ENCODE results near the gene C11orf16. TPM values are rescaled to one million over a fixed set of nuclear protein-coding genes. Genes with fewer than 3 reads are reported as not detected.

The C11orf16 gene
- total RNA-seq, 4 donors from 2014 or later: 1.5 TPM; not detected in 3

DNA sequence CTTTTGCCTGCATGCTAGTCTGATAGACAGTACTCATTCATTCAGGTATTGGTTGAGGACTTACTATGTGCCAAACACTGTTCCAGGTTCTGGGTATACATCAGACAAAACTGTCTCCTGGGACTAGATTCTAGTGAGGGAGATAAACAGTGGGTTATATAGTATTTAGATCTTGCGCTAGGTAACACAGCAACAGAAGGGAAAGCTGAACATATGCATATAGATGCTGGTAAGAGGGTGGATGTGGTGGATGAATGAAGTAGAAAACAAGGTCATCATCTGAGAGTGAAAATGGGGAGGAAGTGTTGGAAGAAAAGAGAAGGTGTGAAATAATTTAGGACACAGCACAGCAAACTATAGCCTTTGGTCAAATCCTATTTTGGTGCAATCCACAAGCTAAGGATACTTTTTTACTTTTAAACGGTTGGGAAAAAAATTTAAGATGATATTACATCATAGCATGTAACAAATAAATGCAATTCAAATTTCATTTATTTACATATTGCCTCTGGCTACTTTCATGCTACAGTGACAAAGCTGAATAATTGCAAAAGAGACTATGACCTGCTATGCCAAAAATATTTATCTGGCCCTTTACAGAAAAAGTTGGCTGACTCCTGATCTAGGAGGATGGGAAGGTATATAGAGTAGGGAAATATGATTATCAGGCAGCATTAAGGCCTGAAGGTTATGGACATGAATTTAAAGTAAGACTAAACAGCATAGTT lies 38.6 kb upstream of the C11orf16 start:
- H3K27ac ChIP-seq: no peak overlapping the region
- TF ChIP-seq, protein P1, sequence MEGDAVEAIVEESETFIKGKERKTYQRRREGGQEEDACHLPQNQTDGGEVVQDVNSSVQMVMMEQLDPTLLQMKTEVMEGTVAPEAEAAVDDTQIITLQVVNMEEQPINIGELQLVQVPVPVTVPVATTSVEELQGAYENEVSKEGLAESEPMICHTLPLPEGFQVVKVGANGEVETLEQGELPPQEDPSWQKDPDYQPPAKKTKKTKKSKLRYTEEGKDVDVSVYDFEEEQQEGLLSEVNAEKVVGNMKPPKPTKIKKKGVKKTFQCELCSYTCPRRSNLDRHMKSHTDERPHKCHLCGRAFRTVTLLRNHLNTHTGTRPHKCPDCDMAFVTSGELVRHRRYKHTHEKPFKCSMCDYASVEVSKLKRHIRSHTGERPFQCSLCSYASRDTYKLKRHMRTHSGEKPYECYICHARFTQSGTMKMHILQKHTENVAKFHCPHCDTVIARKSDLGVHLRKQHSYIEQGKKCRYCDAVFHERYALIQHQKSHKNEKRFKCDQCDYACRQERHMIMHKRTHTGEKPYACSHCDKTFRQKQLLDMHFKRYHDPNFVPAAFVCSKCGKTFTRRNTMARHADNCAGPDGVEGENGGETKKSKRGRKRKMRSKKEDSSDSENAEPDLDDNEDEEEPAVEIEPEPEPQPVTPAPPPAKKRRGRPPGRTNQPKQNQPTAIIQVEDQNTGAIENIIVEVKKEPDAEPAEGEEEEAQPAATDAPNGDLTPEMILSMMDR (IDR thresholded peaks at IDR 0.05): no peak
- no peak for TF ChIP-seq POLR2A (IDR thresholded peaks at IDR 0.05)
- H3K36me3 ChIP-seq: no peaks in the 10 kb centered on the region
- H3K4me1 ChIP-seq: no peaks in the 10 kb centered on the region
- no peaks in the 10 kb centered on the region for H3K9me3 ChIP-seq
- no peak for DNase-seq
- intact Hi-C loops (cut with DNase I; ENCODE audit: low total_unique reads): no loop called here
- H3K27me3 ChIP-seq: no peaks in the 10 kb centered on the region
- no peak overlapping the region for H3K4me3 ChIP-seq

DNA sequence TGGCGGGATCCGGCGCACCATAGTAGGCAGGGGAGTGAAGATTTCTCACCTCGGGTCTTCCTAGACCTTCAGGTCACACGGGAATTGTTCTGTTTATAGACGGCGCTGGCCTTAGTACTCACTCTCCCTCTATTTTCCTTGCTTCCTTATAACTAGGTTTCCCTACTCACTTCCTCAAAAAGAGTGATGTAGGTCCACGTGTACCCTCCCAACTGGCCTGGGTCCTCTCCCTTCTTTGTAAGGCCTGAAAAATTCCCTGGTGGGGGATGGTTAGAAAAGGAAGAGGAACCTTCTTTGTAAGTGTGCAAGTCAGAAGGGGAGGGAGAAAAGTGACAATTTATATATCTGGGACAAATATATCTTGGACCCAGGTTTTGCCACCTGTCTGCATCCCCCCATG lies 34.4 kb upstream of the C11orf16 start:
- Histone ChIP-seq H3K27me3 (no peaks in the 10 kb centered on the region), H3K9me3 (no peaks in the 10 kb centered on the region), H3K4me3 (no peak overlapping the region), H3K27ac (no peak overlapping the region), H3K36me3 (no peaks in the 10 kb centered on the region), H3K4me1 (peaks cover 0 to 6% of the 10 kb centered on the region in 2 donors)
- intact Hi-C loops (cut with DNase I; ENCODE audit: low total_unique reads): no loop called here
- TF ChIP-seq POLR2A (IDR thresholded peaks at IDR 0.05): no peak
- TF ChIP-seq, protein P1 (IDR thresholded peaks at IDR 0.05): no peak
- no peak for DNase-seq

DNA sequence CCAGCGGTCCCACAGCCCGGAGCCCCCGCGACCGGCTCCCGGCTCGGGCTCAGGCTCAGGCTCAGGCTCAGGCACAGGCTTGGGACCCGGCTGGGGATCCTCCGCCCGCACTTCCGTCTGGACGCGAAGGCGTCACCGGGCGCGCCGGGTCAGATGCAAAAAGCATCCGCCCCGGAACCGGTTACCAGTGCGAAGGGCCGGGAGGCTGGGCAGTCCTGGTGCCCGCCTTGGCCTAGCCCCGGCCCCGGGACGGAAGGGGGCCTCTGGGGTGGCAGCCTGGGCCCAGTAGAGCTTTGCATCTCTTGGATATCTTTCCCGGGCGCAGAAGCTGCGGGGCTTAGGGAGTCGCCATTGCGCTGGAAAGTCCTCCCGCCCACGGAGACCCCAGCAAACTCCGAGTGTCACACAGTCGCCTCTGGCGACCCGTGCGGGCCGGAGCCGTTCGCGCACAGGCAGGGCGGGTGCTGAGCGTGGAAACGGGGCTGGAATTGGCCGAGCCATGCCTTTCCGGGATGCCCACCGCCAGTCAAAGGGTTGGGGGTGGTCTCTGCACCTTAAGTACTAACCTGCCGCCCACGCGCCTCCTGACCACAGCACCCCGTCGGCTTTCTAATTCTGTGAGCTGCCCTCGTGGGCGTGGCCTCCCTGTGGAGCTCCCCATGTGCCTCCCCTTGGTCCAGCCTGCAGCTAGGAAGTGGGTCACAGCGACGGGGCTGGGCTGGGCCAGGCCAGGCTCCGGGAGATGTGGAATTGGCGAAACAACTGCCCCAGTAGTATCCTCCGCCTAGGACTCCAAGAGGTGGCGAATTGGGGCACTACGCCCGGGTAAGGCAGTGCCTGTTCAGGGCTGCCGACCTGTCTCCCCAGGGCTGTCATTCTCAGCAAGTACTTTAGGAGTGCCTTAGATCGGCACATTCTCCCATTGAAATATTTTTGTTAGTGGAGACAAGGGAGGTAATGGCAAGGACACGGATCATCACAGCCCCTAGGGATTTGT lies 31.9 kb upstream of the C11orf16 start, which contains the start of gene TMEM9B:
TSS of gene TMEM9B (minus strand) at position 119 of the 997 bp plus-strand sequence. CDS start 129 bp downstream, outside the sequence.
- Histone ChIP-seq H3K4me3 (peak within 1 kb of the TSS; percentile 86 to 93), H3K36me3 (no peaks in the 10 kb centered on the region), H3K27me3 (no peaks in the 10 kb centered on the region), H3K9me3 (no peaks in the 10 kb centered on the region), H3K27ac (peak within 1 kb of the TSS; percentile 91 to 93), H3K4me1 (peaks cover 0 to 6% of the 10 kb centered on the region in 2 donors)
- intact Hi-C loops (cut with DNase I; ENCODE audit: low total_unique reads): no loop called here
- peak; percentile 72 to 88 for TF ChIP-seq POLR2A (IDR thresholded peaks at IDR 0.05)
- TF ChIP-seq, protein P1 (IDR thresholded peaks at IDR 0.05): peak in 1 of 4 experiments; percentile 7
- DNase-seq: peak; percentile 85 to 88

DNA sequence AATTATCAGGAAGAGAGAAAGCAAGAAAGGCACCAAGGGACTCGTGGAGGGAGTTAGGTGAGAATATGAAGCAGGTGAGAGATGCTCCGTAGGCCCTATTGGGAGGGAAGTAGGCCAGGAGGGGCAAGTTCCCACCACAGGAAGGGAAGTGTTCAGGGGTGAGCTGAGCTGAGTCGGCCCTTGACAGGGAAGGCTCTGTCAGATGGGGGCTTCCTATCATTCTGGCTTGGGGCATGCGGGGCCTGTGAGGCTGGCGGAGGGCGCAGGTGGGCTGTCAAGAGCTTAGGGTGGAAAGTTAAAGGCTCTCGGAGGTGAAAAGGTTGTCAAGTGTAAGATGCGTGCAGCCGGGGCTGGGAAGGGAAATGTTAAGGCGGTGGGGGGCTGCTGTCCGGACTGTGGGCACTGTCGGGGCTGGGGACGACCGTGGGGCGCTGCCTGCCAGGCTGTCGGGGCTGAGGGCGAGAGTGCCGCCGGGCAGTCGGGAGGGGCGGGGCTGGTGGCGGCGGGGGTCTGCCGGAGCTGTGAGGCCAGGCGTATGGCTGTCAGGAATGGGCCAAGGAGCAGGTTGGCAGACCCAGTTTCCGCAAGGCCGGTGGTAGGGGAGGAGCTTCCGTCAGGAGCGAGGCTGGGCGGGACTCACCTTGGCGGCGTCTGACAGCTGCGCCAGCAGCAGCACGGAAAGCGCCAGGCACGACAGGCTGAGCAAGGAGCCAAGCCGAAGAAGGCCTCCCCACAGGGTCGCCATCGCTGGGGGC lies 31.0 kb upstream of the C11orf16 start:
- Histone ChIP-seq H3K4me1 (peaks cover 0 to 6% of the 10 kb centered on the region in 2 donors), H3K27me3 (no peaks in the 10 kb centered on the region), H3K27ac (peak overlapping the region; percentile 91 to 93), H3K4me3 (peak overlapping the region; percentile 86 to 93), H3K9me3 (no peaks in the 10 kb centered on the region), H3K36me3 (no peaks in the 10 kb centered on the region)
- DNase-seq: peak in 1 of 2 donors; percentile 71
- TF ChIP-seq, protein P1 (IDR thresholded peaks at IDR 0.05): no peak
- TF ChIP-seq POLR2A (IDR thresholded peaks at IDR 0.05): no peak
- intact Hi-C loops (cut with DNase I; ENCODE audit: low total_unique reads): no loop called here
